ENCODE measurements around the gene MTOR.

DNA sequence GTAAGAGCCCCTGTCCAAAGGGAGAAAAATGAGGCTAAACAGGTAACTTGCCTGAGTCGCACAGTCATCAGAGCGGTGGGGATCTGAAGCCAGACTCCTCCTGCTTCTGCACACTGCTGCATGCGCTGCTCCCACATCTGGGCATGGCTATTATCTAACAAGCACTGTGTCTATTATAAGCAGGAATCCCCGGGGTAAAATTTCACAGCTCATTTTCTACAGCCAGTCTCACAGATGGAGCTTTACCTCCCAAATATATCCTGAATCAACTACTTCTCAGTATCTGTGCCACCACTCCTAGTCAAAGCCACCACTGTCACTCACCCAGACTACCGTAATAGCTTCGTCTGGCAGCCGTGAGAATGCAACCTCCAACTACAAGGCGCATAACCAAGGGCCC is 9.8 kb downstream of the MTOR start:
- TF ChIP-seq, protein P1, sequence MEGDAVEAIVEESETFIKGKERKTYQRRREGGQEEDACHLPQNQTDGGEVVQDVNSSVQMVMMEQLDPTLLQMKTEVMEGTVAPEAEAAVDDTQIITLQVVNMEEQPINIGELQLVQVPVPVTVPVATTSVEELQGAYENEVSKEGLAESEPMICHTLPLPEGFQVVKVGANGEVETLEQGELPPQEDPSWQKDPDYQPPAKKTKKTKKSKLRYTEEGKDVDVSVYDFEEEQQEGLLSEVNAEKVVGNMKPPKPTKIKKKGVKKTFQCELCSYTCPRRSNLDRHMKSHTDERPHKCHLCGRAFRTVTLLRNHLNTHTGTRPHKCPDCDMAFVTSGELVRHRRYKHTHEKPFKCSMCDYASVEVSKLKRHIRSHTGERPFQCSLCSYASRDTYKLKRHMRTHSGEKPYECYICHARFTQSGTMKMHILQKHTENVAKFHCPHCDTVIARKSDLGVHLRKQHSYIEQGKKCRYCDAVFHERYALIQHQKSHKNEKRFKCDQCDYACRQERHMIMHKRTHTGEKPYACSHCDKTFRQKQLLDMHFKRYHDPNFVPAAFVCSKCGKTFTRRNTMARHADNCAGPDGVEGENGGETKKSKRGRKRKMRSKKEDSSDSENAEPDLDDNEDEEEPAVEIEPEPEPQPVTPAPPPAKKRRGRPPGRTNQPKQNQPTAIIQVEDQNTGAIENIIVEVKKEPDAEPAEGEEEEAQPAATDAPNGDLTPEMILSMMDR (IDR thresholded peaks at IDR 0.05), result no peak
- no peak for TF ChIP-seq POLR2A (IDR thresholded peaks at IDR 0.05)

Measured in stomach (tissue), 4 donors.